Cardiac muscle cell (in vitro differentiated cells and primary cell): ENCODE measurements around the gene WASHC1. TPM values are rescaled to one million over a fixed set of nuclear protein-coding genes. Genes with fewer than 3 reads are reported as not detected.
"Not testable (repeated sequence)": the region's sequence is repeated elsewhere in the genome, so short reads cannot be mapped to it uniquely, and the experiment has no call there.

Source experiments
- DNase-seq, 2 donors: peaks; one replicate each; pipeline versions ENCODE4 v3.0.0 to v3.0.0-alpha.2; 2010 to 2017; ENCODE audit warnings: low read depth in 1 of 2, low spot score in 1 of 2
- H3K27ac ChIP-seq: fragments of 200-600 bp; sonication (generic); 2 replicates; pipeline ENCODE4 v1.5.1; 2016
- H3K27me3 ChIP-seq: fragments of 200-600 bp; sonication (generic); 2 replicates; pipeline ENCODE4 v1.6.0; 2016; ENCODE audit warnings: control low read depth
- H3K36me3 ChIP-seq: fragments of 200-600 bp; sonication (generic); 2 replicates; pipeline ENCODE4 v1.5.1; 2016; ENCODE audit warnings: control low read depth
- H3K4me1 ChIP-seq: fragments of 200-600 bp; sonication (generic); 2 replicates; pipeline ENCODE4 v1.8.1; 2017; ENCODE audit warnings: low read depth, mild to moderate bottlenecking, mixed run types
- H3K4me3 ChIP-seq: fragments of 200-600 bp; sonication (generic); 2 replicates; pipeline ENCODE4 v1.5.1; 2016; ENCODE audit warnings: mild to moderate bottlenecking
- H3K9me3 ChIP-seq: fragments of 200-600 bp; sonication (generic); 2 replicates; pipeline ENCODE4 v1.5.1; 2017; ENCODE audit warnings: low read depth, mild to moderate bottlenecking, control low read depth
- polyA plus RNA-seq: library from polyadenylated mRNA; unstranded; fragments of >200 nt; fragmentation: Nextera tagmentation; extraction: Ambion mirVana; gene quantifications from 2 replicates; pipeline ENCODE4 v1.2.1, GENCODE V29; 2016
- total RNA-seq: library from RNA; depleted of rRNA; stranded (reverse); fragments of >200 nt; gene quantifications from 2 replicates; pipeline ENCODE4 v1.2.3, GENCODE V29; 2016

Gene WASHC1
- 14.7 and 16.6 TPM in 2 replicates for total RNA-seq
- polyA plus RNA-seq: 15.7 and 17.5 TPM in 2 replicates

- peak within 1 kb of the TSS; percentile 48 for H3K4me3 ChIP-seq
- not testable (repeated sequence) for H3K27ac ChIP-seq
Measured at GRCh38 chr9:29356-29755, at the start of gene WASHC1. Gene WASHC1 (minus strand): TSS chr9:29456. CDS start chr9:24999, 4,457 bp downstream.

GRCh38 chr9:78333-78732 lies 49.1 kb upstream of the WASHC1 start:
- H3K27me3 ChIP-seq: peaks cover 42% of the 10 kb centered on the region
- DNase-seq, H3K27ac ChIP-seq, H3K4me1 ChIP-seq, H3K36me3 ChIP-seq, H3K4me3 ChIP-seq, H3K9me3 ChIP-seq: not testable (repeated sequence)

More at GRCh38 chr9:29356-29755, at the start of gene WASHC1:
- not testable (repeated sequence) for H3K4me1 ChIP-seq, H3K27me3 ChIP-seq, DNase-seq, H3K36me3 ChIP-seq, H3K9me3 ChIP-seq

- not testable (repeated sequence) for H3K9me3 ChIP-seq, H3K4me1 ChIP-seq, DNase-seq, H3K4me3 ChIP-seq, H3K27ac ChIP-seq, H3K36me3 ChIP-seq
- peaks cover 53% of the 10 kb centered on the region for H3K27me3 ChIP-seq
Measured at GRCh38 chr9:76389-76788, 47.1 kb upstream of the WASHC1 start.

GRCh38 chr9:73900-74525 lies 44.8 kb upstream of the WASHC1 start:
- H3K36me3 ChIP-seq, DNase-seq, H3K9me3 ChIP-seq, H3K27ac ChIP-seq, H3K4me1 ChIP-seq: not testable (repeated sequence)
- peak overlapping the region; percentile 39 for H3K4me3 ChIP-seq
- H3K27me3 ChIP-seq: peaks cover 49% of the 10 kb centered on the region

- Histone ChIP-seq H3K27me3 (peaks cover 46% of the 10 kb centered on the region), H3K4me3 (peak overlapping the region; percentile 39)
- H3K9me3 ChIP-seq, H3K27ac ChIP-seq, H3K4me1 ChIP-seq, H3K36me3 ChIP-seq: not testable (repeated sequence)
- DNase-seq: peak; percentile 17 to 36
Measured at GRCh38 chr9:73076-73899, 44.0 kb upstream of the WASHC1 start.

- not testable (repeated sequence) for DNase-seq, H3K4me1 ChIP-seq, H3K27me3 ChIP-seq, H3K4me3 ChIP-seq, H3K36me3 ChIP-seq, H3K9me3 ChIP-seq, H3K27ac ChIP-seq
Measured at GRCh38 chr9:63031-63629, 33.9 kb upstream of the WASHC1 start.

- not testable (repeated sequence) for H3K27ac ChIP-seq, H3K36me3 ChIP-seq, H3K27me3 ChIP-seq, DNase-seq, H3K4me3 ChIP-seq, H3K9me3 ChIP-seq, H3K4me1 ChIP-seq
Measured at GRCh38 chr9:52678-53077, 23.4 kb upstream of the WASHC1 start.

- not testable (repeated sequence) for H3K4me3 ChIP-seq, H3K36me3 ChIP-seq
Measured at GRCh38 chr9:48190-48842, 19.1 kb upstream of the WASHC1 start.

GRCh38 chr9:46639-47271 lies 17.5 kb upstream of the WASHC1 start:
- H3K9me3 ChIP-seq, H3K4me3 ChIP-seq, H3K27me3 ChIP-seq, H3K36me3 ChIP-seq, H3K4me1 ChIP-seq, DNase-seq, H3K27ac ChIP-seq: not testable (repeated sequence)

More at GRCh38 chr9:48190-48842, 19.1 kb upstream of the WASHC1 start:
- not testable (repeated sequence) for H3K27ac ChIP-seq, H3K4me1 ChIP-seq, H3K9me3 ChIP-seq, DNase-seq, H3K27me3 ChIP-seq

- H3K4me1 ChIP-seq, H3K9me3 ChIP-seq, H3K36me3 ChIP-seq, H3K4me3 ChIP-seq, H3K27ac ChIP-seq, H3K27me3 ChIP-seq: not testable (repeated sequence)
- peak in 1 of 2 donors; percentile 27 for DNase-seq
Measured at GRCh38 chr9:46164-46563, 16.9 kb upstream of the WASHC1 start.

- H3K4me3 ChIP-seq, H3K27ac ChIP-seq, H3K9me3 ChIP-seq, H3K4me1 ChIP-seq, DNase-seq, H3K36me3 ChIP-seq, H3K27me3 ChIP-seq: not testable (repeated sequence)
Measured at GRCh38 chr9:45180-45878, 16.1 kb upstream of the WASHC1 start.

- not testable (repeated sequence) for H3K4me3 ChIP-seq, H3K27ac ChIP-seq, H3K9me3 ChIP-seq, H3K27me3 ChIP-seq, H3K36me3 ChIP-seq, H3K4me1 ChIP-seq, DNase-seq
Measured at GRCh38 chr9:44416-44815, 15.2 kb upstream of the WASHC1 start.

- not testable (repeated sequence) for H3K4me3 ChIP-seq, H3K9me3 ChIP-seq, H3K36me3 ChIP-seq, H3K4me1 ChIP-seq, DNase-seq, H3K27me3 ChIP-seq, H3K27ac ChIP-seq
Measured at GRCh38 chr9:43636-44035, 14.4 kb upstream of the WASHC1 start.
